Measurements from ENCODE around the gene NDUFS7. TPM values are rescaled to one million over a fixed set of nuclear protein-coding genes. Genes with fewer than 3 reads are reported as not detected.

Gene NDUFS7
- total RNA-seq, 2 experiments from 2014 or later: 99.3 to 103 TPM

- ChIA-PET POLR2A (no interaction called here), CTCF (no interaction called here)
- peak; percentile 98 for DNase-seq
- peaks cover 23% of the 10 kb centered on the region for H3K36me3 Mint-ChIP-seq (ENCODE audit: low read depth)
- peak overlapping the region; percentile 89 for H3K27ac Mint-ChIP-seq
- no peaks in the 10 kb centered on the region for H3K27me3 Mint-ChIP-seq
- no peaks in the 10 kb centered on the region for H3K9me3 Mint-ChIP-seq
- peak overlapping the region; percentile 71 for H3K4me3 Mint-ChIP-seq
- H3K4me1 Mint-ChIP-seq: peaks cover 46% of the 10 kb centered on the region
Observed at GRCh38 chr19:1406774-1407527, 23.2 kb downstream of the NDUFS7 start.

- peak; percentile 33 for DNase-seq
- CTCF ChIA-PET: no interaction called here
- Mint-ChIP-seq H3K36me3 (ENCODE audit: low read depth) (peaks cover 24% of the 10 kb centered on the region), H3K4me3 (peak within 1 kb of the TSS; percentile 92), H3K27ac (peak within 1 kb of the TSS; percentile 89), H3K9me3 (no peaks in the 10 kb centered on the region), H3K27me3 (no peaks in the 10 kb centered on the region), H3K4me1 (peaks cover 46% of the 10 kb centered on the region)
- POLR2A ChIA-PET: no interaction called here
Observed at GRCh38 chr19:1407528-1408299, 24.0 kb downstream of the NDUFS7 start, which contains the start of gene DAZAP1. DAZAP1 (plus strand) TSS chr19:1407586; CDS start chr19:1407774, 188 bp downstream.

GRCh38 chr19:1408300-1409203 lies 24.8 kb downstream of the NDUFS7 start:
- Mint-ChIP-seq H3K27me3 (no peaks in the 10 kb centered on the region), H3K36me3 (ENCODE audit: low read depth) (peaks cover 24% of the 10 kb centered on the region), H3K9me3 (no peaks in the 10 kb centered on the region), H3K4me1 (peaks cover 46% of the 10 kb centered on the region), H3K27ac (peak overlapping the region; percentile 94), H3K4me3 (peak overlapping the region; percentile 92)
- DNase-seq: peak; percentile 65
- ChIA-PET POLR2A (interaction anchor here (1.0 kb wide), 1 partner anchor 29 kb away, joined by 3 read pairs; no protein-coding TSS in a partner anchor), CTCF (interaction anchor here (0.5 to 1.5 kb wide), 3 partner anchors 25 to 1972 kb away, joined by 3 to 5 read pairs (median 4); partner anchors contain the start of gene NDUFS7)

GRCh38 chr19:1409204-1410005 lies 25.7 kb downstream of the NDUFS7 start:
- Mint-ChIP-seq H3K4me3 (peak overlapping the region; percentile 92), H3K36me3 (ENCODE audit: low read depth) (peaks cover 24% of the 10 kb centered on the region), H3K27me3 (no peaks in the 10 kb centered on the region), H3K4me1 (peaks cover 46% of the 10 kb centered on the region), H3K27ac (peak overlapping the region; percentile 94), H3K9me3 (no peaks in the 10 kb centered on the region)
- CTCF ChIA-PET: interaction anchor here (1.5 kb wide), 2 partner anchors 26 to 28 kb away, joined by 3 to 4 read pairs; partner anchors contain the start of gene NDUFS7
- no peak for DNase-seq
- POLR2A ChIA-PET: interaction anchor here (0.6 to 1.0 kb wide), 2 partner anchors 23 to 28 kb away, joined by 3 read pairs; no protein-coding TSS in a partner anchor

- ChIA-PET CTCF (interaction anchor here (1.5 kb wide), 2 partner anchors 27 kb away, joined by 3 to 4 read pairs; partner anchors contain the start of gene NDUFS7), POLR2A (no interaction called here)
- no peaks in the 10 kb centered on the region for H3K9me3 Mint-ChIP-seq
- no peak for DNase-seq
- H3K4me3 Mint-ChIP-seq: peak overlapping the region; percentile 92
- H3K36me3 Mint-ChIP-seq (ENCODE audit: low read depth): peaks cover 26% of the 10 kb centered on the region
- peaks cover 51% of the 10 kb centered on the region for H3K4me1 Mint-ChIP-seq
- no peaks in the 10 kb centered on the region for H3K27me3 Mint-ChIP-seq
- peak overlapping the region; percentile 76 for H3K27ac Mint-ChIP-seq
Observed at GRCh38 chr19:1410136-1410786, 26.6 kb downstream of the NDUFS7 start.

- Mint-ChIP-seq H3K9me3 (no peaks in the 10 kb centered on the region), H3K36me3 (ENCODE audit: low read depth) (peaks cover 26% of the 10 kb centered on the region), H3K27ac (peak overlapping the region; percentile 76), H3K4me1 (peaks cover 56% of the 10 kb centered on the region), H3K27me3 (no peaks in the 10 kb centered on the region), H3K4me3 (peak overlapping the region; percentile 55)
- POLR2A ChIA-PET: no interaction called here
- CTCF ChIA-PET: no interaction called here
- no peak for DNase-seq
Observed at GRCh38 chr19:1410789-1411188, 27.1 kb downstream of the NDUFS7 start.

- POLR2A ChIA-PET: no interaction called here
- Mint-ChIP-seq H3K9me3 (no peaks in the 10 kb centered on the region), H3K4me3 (peak overlapping the region; percentile 25), H3K27ac (peak overlapping the region; percentile 81), H3K4me1 (peaks cover 53% of the 10 kb centered on the region), H3K27me3 (no peaks in the 10 kb centered on the region), H3K36me3 (ENCODE audit: low read depth) (peaks cover 26% of the 10 kb centered on the region)
- DNase-seq: peak; percentile 35
- CTCF ChIA-PET: interaction anchor here (0.9 kb wide), 1 partner anchor 9 kb away, joined by 3 read pairs; no protein-coding TSS in a partner anchor
Observed at GRCh38 chr19:1411255-1412191, 27.8 kb downstream of the NDUFS7 start.

- ChIA-PET CTCF (interaction anchor here (0.6 to 1.4 kb wide), 3 partner anchors 8 to 334 kb away, joined by 3 to 4 read pairs (median 3); no protein-coding TSS in a partner anchor), POLR2A (no interaction called here)
- DNase-seq: no peak
- Mint-ChIP-seq H3K4me3 (no peak overlapping the region), H3K36me3 (ENCODE audit: low read depth) (peaks cover 30% of the 10 kb centered on the region), H3K27ac (peak overlapping the region; percentile 81), H3K27me3 (no peaks in the 10 kb centered on the region), H3K9me3 (no peaks in the 10 kb centered on the region), H3K4me1 (peaks cover 48% of the 10 kb centered on the region)
Observed at GRCh38 chr19:1412323-1412923, 28.7 kb downstream of the NDUFS7 start.

GRCh38 chr19:1412995-1413800 lies 29.5 kb downstream of the NDUFS7 start:
- no peak for DNase-seq
- H3K4me1 Mint-ChIP-seq: peaks cover 48% of the 10 kb centered on the region

More at GRCh38 chr19:1412995-1413800, 29.5 kb downstream of the NDUFS7 start:
- peak overlapping the region; percentile 13 for H3K27ac Mint-ChIP-seq
- H3K9me3 Mint-ChIP-seq: no peaks in the 10 kb centered on the region
- POLR2A ChIA-PET: no interaction called here
- H3K4me3 Mint-ChIP-seq: no peak overlapping the region
- H3K36me3 Mint-ChIP-seq (ENCODE audit: low read depth): peaks cover 33% of the 10 kb centered on the region
- CTCF ChIA-PET: interaction anchor here (0.6 to 1.4 kb wide), 3 partner anchors 31 to 569 kb away, joined by 3 to 4 read pairs (median 4); no protein-coding TSS in a partner anchor
- no peaks in the 10 kb centered on the region for H3K27me3 Mint-ChIP-seq
